ENCODE data around the gene LAMA5. TPM values are rescaled to one million over a fixed set of nuclear protein-coding genes. Genes with fewer than 3 reads are reported as not detected.
A peak's percentile ranks its signal among the peaks of the same experiment; 100 is the strongest.

LAMA5 gene
- total RNA-seq, 1 donor from 2014 or later = 70.9 TPM

GRCh38 chr20:62310757-62311121 is 56.4 kb downstream of the LAMA5 start:
- intact Hi-C loops (cut with micrococcal nuclease) = no loop called here
- H3K36me3 ChIP-seq = peaks cover 94% of the 10 kb centered on the region
- no peak for DNase-seq
- H3K9me3 ChIP-seq (replicated peaks) = no peaks in the 10 kb centered on the region
- peaks cover 14% of the 10 kb centered on the region for H3K4me1 ChIP-seq
- no peak overlapping the region for H3K4me3 ChIP-seq
- H3K27ac ChIP-seq (replicated peaks) = no peak overlapping the region
- H3K27me3 ChIP-seq (ENCODE audit: low read depth) = no peaks in the 10 kb centered on the region
- no peak for TF ChIP-seq CTCF (IDR thresholded peaks at IDR 0.05; ENCODE audit: borderline replicate concordance)

- H3K27me3 ChIP-seq (ENCODE audit: low read depth) = no peaks in the 10 kb centered on the region
- intact Hi-C loops (cut with micrococcal nuclease) = no loop called here
- H3K27ac ChIP-seq (replicated peaks) = no peak overlapping the region
Observed at GRCh38 chr20:62309947-62310756, 57.0 kb downstream of the LAMA5 start.

GRCh38 chr20:62309198-62309944 is 57.7 kb downstream of the LAMA5 start:
- Histone ChIP-seq H3K4me1 (peaks cover 27% of the 10 kb centered on the region), H3K36me3 (peaks cover 92% of the 10 kb centered on the region), H3K27me3 (ENCODE audit: low read depth) (no peaks in the 10 kb centered on the region), H3K27ac (replicated peaks) (no peak overlapping the region), H3K4me3 (no peak overlapping the region), H3K9me3 (replicated peaks) (no peaks in the 10 kb centered on the region)
- intact Hi-C loops (cut with micrococcal nuclease) = no loop called here
- TF ChIP-seq CTCF (IDR thresholded peaks at IDR 0.05; ENCODE audit: borderline replicate concordance) = no peak
- DNase-seq = no peak

More at GRCh38 chr20:62309947-62310756, 57.0 kb downstream of the LAMA5 start:
- Histone ChIP-seq H3K9me3 (replicated peaks) (no peaks in the 10 kb centered on the region), H3K36me3 (peaks cover 93% of the 10 kb centered on the region), H3K4me1 (peaks cover 19% of the 10 kb centered on the region), H3K4me3 (no peak overlapping the region)
- no peak for DNase-seq
- TF ChIP-seq CTCF (IDR thresholded peaks at IDR 0.05; ENCODE audit: borderline replicate concordance) = no peak

GRCh38 chr20:62308102-62308822 is 58.9 kb downstream of the LAMA5 start:
- H3K27ac ChIP-seq (replicated peaks) = peak overlapping the region; percentile 19
- intact Hi-C loops (cut with micrococcal nuclease) = no loop called here
- TF ChIP-seq CTCF (IDR thresholded peaks at IDR 0.05; ENCODE audit: borderline replicate concordance) = no peak
- H3K4me3 ChIP-seq = no peak overlapping the region
- no peak for DNase-seq
- H3K27me3 ChIP-seq (ENCODE audit: low read depth) = no peaks in the 10 kb centered on the region
- H3K4me1 ChIP-seq = peaks cover 38% of the 10 kb centered on the region
- H3K36me3 ChIP-seq = peaks cover 90% of the 10 kb centered on the region
- H3K9me3 ChIP-seq (replicated peaks) = no peaks in the 10 kb centered on the region
